IMR-90 (cell line): ENCODE results near the gene B3GALNT1. TPM values are rescaled to one million over a fixed set of nuclear protein-coding genes. Genes with fewer than 3 reads are reported as not detected.

Experiments
- ATAC-seq: fragments of 200-7000 bp; cut with Tn5 transposase; 2 replicates; pipeline ENCODE4 v1.9.1; 2020; ENCODE audit warnings: low read depth, mild to moderate bottlenecking, moderate library complexity
- BruUV-seq: library from RNA; stranded (reverse); fragments of 400-500 nt; replicated peaks from 2 replicates; lab custom pipeline; 2021; lab: Mats Ljungman, UMichigan
- CTCF ChIA-PET: fragments of 300-600 bp; formaldehyde crosslinking; extraction: SDS; loops from one replicate; lab custom pipeline; 2021; ENCODE audit warnings: antibody characterized with exemption; lab: Yijun Ruan, JAX
- POLR2A ChIA-PET: fragments of 300-600 bp; sonication (Branson Sonifier 250); formaldehyde crosslinking; loops from one replicate; lab custom pipeline; 2022; ENCODE audit warnings: antibody characterized with exemption; ENCODE audit not compliant: unreplicated experiment; lab: Charles Lee
- DNase-seq: peaks from one replicate; pipeline ENCODE4 v3.0.0; 2013
- H2AFZ ChIP-seq: replicated peaks from 2 replicates; pipeline ENCODE3; 2013; ENCODE audit warnings: low read length, mild to moderate bottlenecking; ENCODE audit not compliant: poor library complexity
- H2AK5ac ChIP-seq: 2 replicates; pipeline ENCODE4 v1.6.1; 2013; ENCODE audit warnings: low read depth, low read length, inconsistent platforms
- H2AK9ac ChIP-seq: replicated peaks from 2 replicates; pipeline ENCODE3; 2013; ENCODE audit warnings: mild to moderate bottlenecking, low read depth, low read length, moderate library complexity; ENCODE audit not compliant: poor library complexity
- H2BK120ac ChIP-seq: 2 replicates; pipeline ENCODE4 v1.6.1; 2013; ENCODE audit warnings: low read depth, low read length, inconsistent platforms
- H2BK15ac ChIP-seq: 3 replicates; pipeline ENCODE4 v1.6.1; 2013; ENCODE audit warnings: low read depth, low read length, inconsistent platforms
- H2BK20ac ChIP-seq: 2 replicates; pipeline ENCODE4 v1.6.1; 2013; ENCODE audit warnings: low read depth, mild to moderate bottlenecking, inconsistent platforms, low read length, moderate library complexity
- H2BK5ac ChIP-seq: 2 replicates; pipeline ENCODE4 v1.6.1; 2013; ENCODE audit warnings: mild to moderate bottlenecking, low read depth, low read length, inconsistent platforms; ENCODE audit not compliant: poor library complexity, severe bottlenecking
- H3K14ac ChIP-seq: replicated peaks from 2 replicates; pipeline ENCODE4 v1.6.1; 2013; ENCODE audit warnings: low read depth, low read length, inconsistent platforms
- H3K18ac ChIP-seq: 2 replicates; pipeline ENCODE4 v1.6.1; 2013; ENCODE audit warnings: low read depth, low read length, control low read depth
- H3K23ac ChIP-seq: 2 replicates; pipeline ENCODE4 v1.6.1; 2013; ENCODE audit warnings: low read depth, low read length, inconsistent platforms
- H3K27ac ChIP-seq: 2 replicates; pipeline ENCODE4 v1.5.1; 2013; ENCODE audit warnings: mild to moderate bottlenecking, control low read depth, low read length; ENCODE audit not compliant: insufficient read depth
- H3K27me3 ChIP-seq: 2 replicates; pipeline ENCODE4 v1.6.1; 2013; ENCODE audit warnings: low read length; ENCODE audit not compliant: control insufficient read depth, insufficient read depth
- H3K36me3 ChIP-seq: 2 replicates; pipeline ENCODE4 v1.6.1; 2013; ENCODE audit warnings: low read length, mixed read lengths; ENCODE audit not compliant: control insufficient read depth, insufficient read depth
- H3K4ac ChIP-seq: 2 replicates; pipeline ENCODE4 v1.6.1; 2013; ENCODE audit warnings: low read depth, low read length, inconsistent platforms
- H3K4me1 ChIP-seq: 2 replicates; pipeline ENCODE4 v1.6.1; 2013; ENCODE audit warnings: low read length, mixed read lengths; ENCODE audit not compliant: control insufficient read depth, insufficient read depth
- H3K4me2 ChIP-seq: 2 replicates; pipeline ENCODE4 v1.6.1; 2013; ENCODE audit warnings: low read depth, mild to moderate bottlenecking, control low read depth, low read length, moderate library complexity
- H3K4me3 ChIP-seq: 2 replicates; pipeline ENCODE4 v1.5.1; 2013; ENCODE audit warnings: low read depth, mild to moderate bottlenecking, control low read depth, low read length, moderate library complexity; ENCODE audit not compliant: insufficient read depth
- H3K56ac ChIP-seq: 2 replicates; pipeline ENCODE4 v1.6.1; 2013; ENCODE audit warnings: low read length, inconsistent platforms; ENCODE audit not compliant: insufficient read depth; ENCODE audit errors: extremely low read depth
- H3K79me1 ChIP-seq, 2 experiments: 2 replicates each; pipeline ENCODE4 v1.6.1; 2013; ENCODE audit warnings: low read length in 2 of 2, inconsistent platforms in 1 of 2, low read depth in 1 of 2
- H3K9ac ChIP-seq: 2 replicates; pipeline ENCODE4 v1.6.1; 2013; ENCODE audit warnings: low read depth, low read length, control low read depth
- H3K9me1 ChIP-seq: 2 replicates; pipeline ENCODE4 v1.6.1; 2013; ENCODE audit warnings: low read length, inconsistent platforms; ENCODE audit not compliant: insufficient read depth
- H3K9me3 ChIP-seq: 2 replicates; pipeline ENCODE4 v1.6.1; 2013; ENCODE audit warnings: low read length; ENCODE audit not compliant: control insufficient read depth, insufficient read depth
- H4K20me1 ChIP-seq: 2 replicates; pipeline ENCODE4 v1.6.1; 2013; ENCODE audit warnings: low read length, inconsistent platforms; ENCODE audit not compliant: insufficient read depth
- H4K5ac ChIP-seq: 2 replicates; pipeline ENCODE4 v1.6.1; 2013; ENCODE audit warnings: mild to moderate bottlenecking, low read depth, low read length, control low read depth
- H4K8ac ChIP-seq, 2 experiments: 2 replicates each; pipeline ENCODE4 v1.6.1; 2013; ENCODE audit warnings: low read depth in 2 of 2, low read length in 2 of 2, control low read depth in 1 of 2, inconsistent platforms in 1 of 2
- H4K91ac ChIP-seq: 2 replicates; pipeline ENCODE4 v1.6.1; 2013; ENCODE audit warnings: low read depth, low read length, inconsistent platforms; ENCODE audit not compliant: insufficient read depth
- BHLHE40 ChIP-seq: fragments of 150-350 bp; IDR thresholded peaks from 2 replicates; pipeline ENCODE4 v1.6.1; 2016; ENCODE audit warnings: mild to moderate bottlenecking, low read depth, low read length
- CHD1 ChIP-seq: IDR thresholded peaks from 2 replicates; pipeline ENCODE4 v1.6.1; 2012; ENCODE audit warnings: low read depth, low read length, improper control_type of control experiment
- CTCF ChIP-seq: conservative IDR thresholded peaks from 2 replicates; pipeline ENCODE4 v1.5.1; 2012; ENCODE audit warnings: mild to moderate bottlenecking, low read depth, low read length, improper control_type of control experiment
- ELK1 ChIP-seq: fragments of 150-350 bp; IDR thresholded peaks from 2 replicates; pipeline ENCODE4 v1.6.1; 2016; ENCODE audit warnings: low read depth, mild to moderate bottlenecking, low read length, moderate library complexity, borderline replicate concordance
- FOS ChIP-seq: fragments of 150-350 bp; IDR thresholded peaks from 2 replicates; pipeline ENCODE4 v1.6.1; 2016; ENCODE audit warnings: low read depth, low read length
- MAFK ChIP-seq: IDR thresholded peaks from 2 replicates; pipeline ENCODE4 v1.6.1; 2012; ENCODE audit warnings: low read depth, low read length, improper control_type of control experiment
- MAZ ChIP-seq: IDR thresholded peaks from 2 replicates; pipeline ENCODE4 v1.6.1; 2012; ENCODE audit warnings: low read depth, mild to moderate bottlenecking, low read length, improper control_type of control experiment, moderate library complexity, borderline replicate concordance
- MXI1 ChIP-seq: IDR thresholded peaks from 2 replicates; pipeline ENCODE4 v1.6.1; 2012; ENCODE audit warnings: low read depth, mild to moderate bottlenecking, low read length, moderate library complexity, borderline replicate concordance
- NFE2L2 ChIP-seq: fragments of 150-350 bp; IDR thresholded peaks from 2 replicates; pipeline ENCODE4 v1.6.1; 2016; ENCODE audit warnings: low read depth, mild to moderate bottlenecking, low read length
- RAD21 ChIP-seq: IDR thresholded peaks from 2 replicates; pipeline ENCODE4 v1.6.1; 2012; ENCODE audit warnings: low read length, improper control_type of control experiment
- RCOR1 ChIP-seq: IDR thresholded peaks from 2 replicates; pipeline ENCODE4 v1.6.1; 2012; ENCODE audit warnings: mild to moderate bottlenecking, low read length, improper control_type of control experiment; ENCODE audit not compliant: insufficient replicate concordance
- RFX5 ChIP-seq: IDR thresholded peaks from 2 replicates; pipeline ENCODE4 v1.8.0; 2012; ENCODE audit warnings: low read depth, mild to moderate bottlenecking, low read length, moderate library complexity
- SMC3 ChIP-seq: fragments of 150-350 bp; IDR thresholded peaks from 2 replicates; pipeline ENCODE4 v1.6.1; 2016; ENCODE audit warnings: low read depth, mild to moderate bottlenecking, antibody characterized with exemption, low read length, moderate library complexity
- USF2 ChIP-seq: fragments of 150-350 bp; IDR thresholded peaks from 2 replicates; pipeline ENCODE4 v1.6.1; 2017; ENCODE audit warnings: mild to moderate bottlenecking, antibody characterized with exemption, low read length, low read depth
- WGBS, 2 experiments: methylation state at CpG; one replicate each; pipeline versions ENCODE4 v1.1.5 to v1.1.7; 2013; ENCODE audit warnings: missing lambda C conversion rate in 2 of 2; ENCODE audit not compliant: insufficient read length in 1 of 2; ENCODE audit errors: extremely low coverage in 2 of 2; 5-methylcytosine and 5-hydroxymethylcytosine counted together
- dilution Hi-C: fragments of 300-500 bp; cut with HindIII; formaldehyde crosslinking; loops from one replicate; pipeline ENCODE4 v1.14.3; 2018; ENCODE audit warnings: low sequenced_read_pairs; ENCODE audit not compliant: unreplicated experiment
- in situ Hi-C: fragments of 300-500 bp; cut with MboI; formaldehyde crosslinking; loops from 3 replicates; pipeline ENCODE4 v1.14.3; 2019; ENCODE audit warnings: low sequenced_read_pairs, inconsistent platforms, mixed read lengths
- intact Hi-C: fragments of 100-400 bp; cut with micrococcal nuclease; formaldehyde crosslinking; loops from 2 replicates; pipeline ENCODE4 v1.10.0; 2022
- polyA plus RNA-seq, 3 experiments: library from polyadenylated mRNA; depleted of rRNA; stranded (reverse); fragments of >200 nt; gene quantifications; 2 replicates each; pipeline ENCODE4 v1.2.3, GENCODE V29; 2012; ENCODE audit warnings: low replicate concordance in 1 of 3
- total RNA-seq: library from RNA; depleted of rRNA; stranded (reverse); fragments of >200 nt; gene quantifications from 2 replicates; pipeline ENCODE4 v1.2.3, GENCODE V29; 2012

B3GALNT1 gene
- total and polyA plus RNA-seq, 2 of the 4 experiments (the other 2 are of a cell fraction), result 5.6 to 8.2 TPM

- no peak for ATAC-seq
- Histone ChIP-seq H3K4me1 (no peaks in the 10 kb centered on the region), H3K4me2 (no peak overlapping the region), H3K9me1 (0 out of 2 replicates have a peak, but pooled peaks cover 4% of the 10 kb centered on the region), H2BK20ac (no peak overlapping the region), H3K23ac (no peak overlapping the region), H2AK5ac (no peak overlapping the region), H2BK15ac (no peak overlapping the region), H4K8ac (no peak overlapping the region), H4K5ac (no peak overlapping the region), H2AK9ac (no peak overlapping the region), H3K27ac (no peak overlapping the region), H2BK5ac (no peak overlapping the region), H4K91ac (no peak overlapping the region), H4K20me1 (no peaks in the 10 kb centered on the region), H3K18ac (no peak overlapping the region), H3K14ac (no peak overlapping the region), H2BK120ac (no peak overlapping the region), H3K56ac (no peak overlapping the region), H3K27me3 (no peaks in the 10 kb centered on the region), H3K79me1 (no peaks in the 10 kb centered on the region), H3K36me3 (no peaks in the 10 kb centered on the region; the same call in 1 of the 2 replicates), H3K9ac (no peak overlapping the region), H3K4me3 (no peak overlapping the region), H2AFZ (no peak overlapping the region), H3K9me3 (no peaks in the 10 kb centered on the region), H3K4ac (no peak overlapping the region)
- TF ChIP-seq ELK1, result no peak
- no peak for TF ChIP-seq CHD1
- no peak for TF ChIP-seq RAD21
- TF ChIP-seq CTCF, result no peak
- TF ChIP-seq NFE2L2, result no peak
- TF ChIP-seq RCOR1, result no peak
- no peak for TF ChIP-seq MAFK
- no peak for TF ChIP-seq MAZ
- TF ChIP-seq RFX5, result no peak
- no peak for TF ChIP-seq USF2
- TF ChIP-seq FOS, result no peak
- no peak for TF ChIP-seq SMC3
- no peak for TF ChIP-seq MXI1
- no peak for TF ChIP-seq BHLHE40
- CTCF ChIA-PET, result interaction anchor here (0.7 kb wide), 1 partner anchor 194 kb away, joined by 7 read pairs; no protein-coding TSS in a partner anchor
- dilution Hi-C loops (no loop called here), intact Hi-C loops (no loop called here), in situ Hi-C loops (no loop called here)
- DNase-seq, result no peak
- POLR2A ChIA-PET, result no interaction called here
- 63% methylated on average over 2 of the region's 2 CpGs; no CpG with 5 or more reads in 1 of the 2 experiments for WGBS, 2 experiments
- BruUV-seq, result no TSS peak
Observed at GRCh38 chr3:161082063-161082462, 23.1 kb downstream of the B3GALNT1 start.
